Keratinocyte (primary cell): ENCODE data around the gene KRTAP12-1.

Source experiments
- CTCF ChIP-seq, 3 experiments: IDR thresholded peaks in 1 of 3; conservative IDR thresholded peaks in 1 of 3; optimal IDR thresholded peaks in 1 of 3; 2 replicates in 2 of 3; 3 replicates in 1 of 3; pipeline versions ENCODE3 to v1.5.1; 2011; ENCODE audit warnings: low read length in 3 of 3, mild to moderate bottlenecking in 3 of 3, moderate library complexity in 2 of 3, control low read depth in 1 of 3, inconsistent platforms in 1 of 3; ENCODE audit not compliant: insufficient read depth in 2 of 3; ENCODE audit errors: extremely low read depth in 1 of 3
- EZH2 ChIP-seq: IDR thresholded peaks from one replicate; pipeline ENCODE4 v1.6.1; 2012; ENCODE audit warnings: inconsistent platforms, mild to moderate bottlenecking, low read length, moderate library complexity

GRCh38 chr21:44730951-44731579 is 49.1 kb upstream of the KRTAP12-1 start:
- no peak for TF ChIP-seq CTCF (optimal IDR thresholded peaks at IDR 0.05 in 1 of 3, IDR thresholded peaks at IDR 0.05 in 1 of 3, conservative IDR thresholded peaks at IDR 0.05 in 1 of 3; ENCODE audit: extremely low read depth in 1 of 3, insufficient read depth in 2 of 3, low read length in 3 of 3)
- TF ChIP-seq EZH2 = no peak
